Endodermal cell (in vitro differentiated cells): ENCODE measurements around the gene BARX1. TPM values are rescaled to one million over a fixed set of nuclear protein-coding genes. Genes with fewer than 3 reads are reported as not detected.

Source experiments
- DNase-seq: peaks from one replicate; pipeline ENCODE4 v3.0.0-alpha.2; 2017
- H3K27ac ChIP-seq: 2 replicates; pipeline ENCODE4 v1.5.1; 2013; ENCODE audit warnings: mild to moderate bottlenecking, low read depth, low read length, moderate library complexity
- H3K27me3 ChIP-seq: 2 replicates; pipeline ENCODE4 v1.6.1; 2013; ENCODE audit warnings: mild to moderate bottlenecking, low read length, moderate library complexity; ENCODE audit not compliant: insufficient read depth, control insufficient read depth, poor library complexity, severe bottlenecking
- H3K36me3 ChIP-seq: 2 replicates; pipeline ENCODE4 v1.7.0; 2013; ENCODE audit warnings: mild to moderate bottlenecking, low read length, moderate library complexity; ENCODE audit not compliant: control insufficient read depth, insufficient read depth
- H3K4me1 ChIP-seq: one replicate; pipeline ENCODE4 v1.7.0; 2013; ENCODE audit warnings: low read length; ENCODE audit not compliant: control insufficient read depth, insufficient read depth
- H3K4me3 ChIP-seq: 2 replicates; pipeline ENCODE4 v1.5.1; 2013; ENCODE audit warnings: mild to moderate bottlenecking, low read length, moderate library complexity
- H3K9ac ChIP-seq: 2 replicates; pipeline ENCODE4 v1.6.1; 2013; ENCODE audit warnings: mild to moderate bottlenecking, low read length, moderate library complexity; ENCODE audit not compliant: poor library complexity, severe bottlenecking; ENCODE audit errors: extremely low read depth
- H3K9me3 ChIP-seq: 2 replicates; pipeline ENCODE4 v1.6.1; 2013; ENCODE audit warnings: mild to moderate bottlenecking, low read length, moderate library complexity; ENCODE audit not compliant: control insufficient read depth
- H3K27ac Mint-ChIP-seq: 2 replicates; pipeline ENCODE4 v1.8.0; 2020; ENCODE audit warnings: mixed read lengths
- H3K27me3 Mint-ChIP-seq: 2 replicates; pipeline ENCODE4 v1.8.0; 2021; ENCODE audit warnings: mild to moderate bottlenecking, mixed read lengths; ENCODE audit not compliant: insufficient read depth
- H3K36me3 Mint-ChIP-seq: 2 replicates; pipeline ENCODE4 v1.8.0; 2020; ENCODE audit warnings: low read depth, mixed read lengths
- H3K4me1 Mint-ChIP-seq: 2 replicates; pipeline ENCODE4 v1.8.0; 2020; ENCODE audit warnings: mixed read lengths
- H3K4me3 Mint-ChIP-seq: 2 replicates; pipeline ENCODE4 v1.8.0; 2020; ENCODE audit warnings: mild to moderate bottlenecking, moderate library complexity, mixed read lengths
- H3K9me3 Mint-ChIP-seq: 2 replicates; pipeline ENCODE4 v1.8.0; 2020; ENCODE audit warnings: mild to moderate bottlenecking, mixed read lengths
- WGBS, 2 experiments: methylation state at CpG; one replicate each; pipeline versions ENCODE4 v1.1.5 to v1.1.7; 2013; ENCODE audit warnings: missing lambda C conversion rate in 2 of 2, mixed read lengths in 1 of 2; ENCODE audit not compliant: insufficient coverage in 1 of 2, insufficient read length in 1 of 2; 5-methylcytosine and 5-hydroxymethylcytosine counted together
- total RNA-seq, 2 donors: library from RNA; stranded (reverse); fragmentation: NEBNext Ultra II Directional in 1 of 2; extraction: Animal tissue kit (Norgen Biotek cat#: 25700) in 1 of 2; gene quantifications; 2 replicates in 1 of 2; 3 replicates in 1 of 2; pipeline ENCODE4 v1.2.1, GENCODE V29; 2021
- TF ChIP-seq, protein P1 (sequence below): fragments of 200-600 bp; sonication (generic); conservative IDR thresholded peaks from 2 replicates; pipeline ENCODE4 v1.5.0; 2021; ENCODE audit warnings: antibody characterized with exemption, mild to moderate bottlenecking

Gene BARX1
- total RNA-seq, 2 donors from 2014 or later: 0.35 TPM; not detected in 1

DNA sequence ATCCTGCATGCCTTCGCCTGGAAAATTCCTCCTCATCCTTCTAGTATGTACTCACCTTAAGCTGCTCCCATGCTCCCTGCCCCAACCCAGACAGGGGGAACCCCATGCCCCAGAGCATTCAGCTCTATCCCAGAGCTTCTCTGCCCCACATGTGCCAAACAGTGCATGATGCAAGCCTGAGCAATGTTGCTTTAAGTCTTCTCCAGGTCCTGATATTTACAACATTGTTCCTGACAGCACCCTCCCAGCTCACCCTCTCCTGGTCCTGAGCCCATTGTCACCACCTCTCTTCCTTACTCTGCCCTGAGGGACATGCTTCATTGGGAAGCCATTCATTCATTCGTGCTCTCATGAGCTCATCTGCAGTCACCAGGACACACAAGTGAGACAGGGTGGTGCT lies 23.4 kb upstream of the BARX1 start:
- Histone ChIP-seq H3K9ac (no peak overlapping the region), H3K4me3 (no peak overlapping the region), H3K4me1 (no peaks in the 10 kb centered on the region), H3K27ac (no peak overlapping the region), H3K27me3 (peaks cover 27% of the 10 kb centered on the region), H3K9me3 (no peaks in the 10 kb centered on the region), H3K36me3 (no peaks in the 10 kb centered on the region)
- Mint-ChIP-seq H3K4me3 (no peak overlapping the region), H3K9me3 (peaks cover 3% of the 10 kb centered on the region), H3K27ac (no peak overlapping the region), H3K27me3 (peaks cover 36% of the 10 kb centered on the region), H3K4me1 (peaks cover 11% of the 10 kb centered on the region), H3K36me3 (no peaks in the 10 kb centered on the region)
- DNase-seq: no peak
- TF ChIP-seq, protein P1, sequence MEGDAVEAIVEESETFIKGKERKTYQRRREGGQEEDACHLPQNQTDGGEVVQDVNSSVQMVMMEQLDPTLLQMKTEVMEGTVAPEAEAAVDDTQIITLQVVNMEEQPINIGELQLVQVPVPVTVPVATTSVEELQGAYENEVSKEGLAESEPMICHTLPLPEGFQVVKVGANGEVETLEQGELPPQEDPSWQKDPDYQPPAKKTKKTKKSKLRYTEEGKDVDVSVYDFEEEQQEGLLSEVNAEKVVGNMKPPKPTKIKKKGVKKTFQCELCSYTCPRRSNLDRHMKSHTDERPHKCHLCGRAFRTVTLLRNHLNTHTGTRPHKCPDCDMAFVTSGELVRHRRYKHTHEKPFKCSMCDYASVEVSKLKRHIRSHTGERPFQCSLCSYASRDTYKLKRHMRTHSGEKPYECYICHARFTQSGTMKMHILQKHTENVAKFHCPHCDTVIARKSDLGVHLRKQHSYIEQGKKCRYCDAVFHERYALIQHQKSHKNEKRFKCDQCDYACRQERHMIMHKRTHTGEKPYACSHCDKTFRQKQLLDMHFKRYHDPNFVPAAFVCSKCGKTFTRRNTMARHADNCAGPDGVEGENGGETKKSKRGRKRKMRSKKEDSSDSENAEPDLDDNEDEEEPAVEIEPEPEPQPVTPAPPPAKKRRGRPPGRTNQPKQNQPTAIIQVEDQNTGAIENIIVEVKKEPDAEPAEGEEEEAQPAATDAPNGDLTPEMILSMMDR: no peak
- WGBS, 2 experiments: 86 to 90% methylated on average over 1 to 2 of the region's 2 CpGs

DNA sequence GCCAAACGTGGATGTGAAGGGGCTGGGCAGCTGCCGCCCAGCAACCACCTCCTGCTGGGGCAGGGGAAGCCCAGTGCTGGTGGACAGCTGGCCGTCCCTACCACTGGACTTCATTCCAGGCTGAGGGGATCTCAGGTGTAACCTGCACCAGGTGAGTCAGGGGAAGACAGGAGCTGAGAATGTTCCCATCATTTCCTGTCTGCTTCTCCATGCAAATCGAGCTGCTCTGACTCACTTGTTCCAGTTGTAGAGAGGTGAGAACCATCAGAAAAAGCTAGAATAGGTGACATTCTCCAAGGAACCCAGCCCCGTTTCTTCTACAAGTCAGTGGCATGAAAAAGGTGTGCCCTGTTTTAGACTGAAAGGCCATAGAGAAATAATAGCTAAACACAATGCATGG lies 21.8 kb upstream of the BARX1 start:
- Histone ChIP-seq H3K36me3 (no peaks in the 10 kb centered on the region), H3K9ac (no peak overlapping the region), H3K9me3 (no peaks in the 10 kb centered on the region), H3K27ac (no peak overlapping the region), H3K4me1 (no peaks in the 10 kb centered on the region), H3K27me3 (peaks cover 27% of the 10 kb centered on the region), H3K4me3 (no peak overlapping the region)
- H3K9me3 Mint-ChIP-seq: peaks cover 19% of the 10 kb centered on the region
- TF ChIP-seq, protein P1: no peak
- DNase-seq: no peak
- no peaks in the 10 kb centered on the region for H3K36me3 Mint-ChIP-seq
- peaks cover 11% of the 10 kb centered on the region for H3K4me1 Mint-ChIP-seq
- WGBS, 2 experiments: 65 to 79% methylated on average over 2 to 5 of the region's 5 CpGs
- H3K4me3 Mint-ChIP-seq: no peak overlapping the region
- H3K27me3 Mint-ChIP-seq: peaks cover 35% of the 10 kb centered on the region
- H3K27ac Mint-ChIP-seq: no peak overlapping the region

DNA sequence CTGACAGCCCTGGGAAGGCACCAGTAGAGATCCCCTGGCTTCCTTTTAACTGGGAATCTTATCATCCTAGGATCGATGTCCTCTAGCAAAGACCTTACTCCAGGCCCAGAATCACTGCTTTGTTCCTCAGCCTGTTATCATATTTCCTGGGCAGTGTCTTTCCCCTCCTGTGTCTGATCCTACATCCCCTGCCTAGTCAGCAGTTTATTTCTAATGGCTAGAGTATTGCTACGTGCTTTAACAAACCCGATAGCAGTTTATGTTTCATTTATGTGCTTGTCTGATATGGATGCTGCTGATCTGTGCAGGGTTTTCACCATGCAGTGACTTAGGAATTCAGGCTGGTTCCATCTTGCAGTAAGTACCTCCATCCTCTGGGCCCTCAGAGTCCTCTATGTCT lies 20.9 kb upstream of the BARX1 start:
- peaks cover 27% of the 10 kb centered on the region for H3K27me3 ChIP-seq
- H3K4me3 Mint-ChIP-seq: no peak overlapping the region
- H3K36me3 Mint-ChIP-seq: no peaks in the 10 kb centered on the region
- DNase-seq: no peak
- peaks cover 34% of the 10 kb centered on the region for H3K27me3 Mint-ChIP-seq
- 90 to 97% methylated on average over 2 to 3 of the region's 3 CpGs for WGBS, 2 experiments
- H3K9me3 ChIP-seq: no peaks in the 10 kb centered on the region
- H3K4me3 ChIP-seq: no peak overlapping the region
- H3K27ac Mint-ChIP-seq: no peak overlapping the region
- H3K36me3 ChIP-seq: no peaks in the 10 kb centered on the region
- no peak overlapping the region for H3K27ac ChIP-seq
- H3K4me1 ChIP-seq: no peaks in the 10 kb centered on the region
- peaks cover 11% of the 10 kb centered on the region for H3K4me1 Mint-ChIP-seq
- TF ChIP-seq, protein P1: no peak
- no peak overlapping the region for H3K9ac ChIP-seq
- H3K9me3 Mint-ChIP-seq: peaks cover 22% of the 10 kb centered on the region
